Activated CD4-positive, alpha-beta T cell treated with anti-CD3 and anti-CD28 coated beads for 4 hours (primary cell): ENCODE results near the gene NCKAP5.

ENCODE experiments used
- DNase-seq, 2 donors: peaks; one replicate each; pipeline ENCODE4 v3.0.0-alpha.2; 2020

Gene NCKAP5

DNA sequence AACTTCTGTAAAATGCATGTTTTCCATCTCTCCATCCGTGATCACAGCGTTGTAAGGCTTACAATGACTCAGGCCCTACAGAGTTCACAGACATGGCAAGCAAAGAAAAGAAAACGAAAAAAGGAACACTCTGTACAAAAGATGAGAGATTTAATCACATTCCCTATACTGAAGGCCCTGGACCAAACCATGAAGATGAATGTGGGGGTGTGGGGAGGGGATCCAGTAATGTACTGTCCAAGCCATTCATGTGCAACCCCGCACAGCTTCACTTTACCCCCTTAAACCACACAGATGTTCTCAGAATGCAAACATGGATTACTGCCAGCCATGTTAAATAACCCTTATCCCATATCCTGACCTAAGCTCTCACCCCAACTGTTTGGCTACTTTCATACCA lies 391.1 kb downstream of the NCKAP5 start:
- DNase-seq: no peak

DNA sequence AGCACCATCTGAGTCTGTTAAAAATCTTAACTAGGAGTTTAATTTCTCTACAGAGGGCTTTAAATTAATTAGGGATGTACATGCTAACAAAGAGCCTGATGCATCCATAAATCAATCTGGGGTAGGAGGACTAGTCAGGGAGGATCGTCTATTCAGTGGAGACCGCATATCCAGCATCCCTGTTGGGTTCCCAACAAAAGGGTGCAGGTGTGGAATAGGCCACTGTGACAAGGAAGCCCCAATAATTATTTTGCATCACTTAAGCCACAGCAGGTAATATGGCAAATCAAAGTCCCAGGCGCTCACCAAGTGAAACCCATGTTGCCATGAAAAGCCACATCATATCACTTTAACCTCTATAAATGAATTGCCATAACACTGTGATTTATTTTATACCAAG lies 392.3 kb downstream of the NCKAP5 start:
- no peak for DNase-seq

DNA sequence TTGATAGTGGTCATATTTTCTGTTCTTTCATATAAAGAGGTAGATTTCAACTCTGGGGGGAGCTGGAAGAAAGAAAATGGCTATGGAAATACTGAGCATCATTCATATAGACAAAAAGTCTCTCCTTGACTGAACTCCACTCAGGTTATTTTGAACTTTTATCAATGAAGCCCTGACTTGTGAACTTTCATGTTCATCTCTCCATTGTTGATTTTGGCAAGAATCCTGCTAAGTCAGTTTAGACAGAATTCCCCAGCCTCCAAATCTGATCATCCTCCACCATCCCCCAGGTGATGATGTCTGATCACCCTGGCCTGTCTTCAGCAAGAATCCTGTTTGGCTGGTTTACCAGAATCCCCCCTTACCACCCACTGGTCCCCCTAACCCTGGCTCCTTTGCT lies 395.0 kb downstream of the NCKAP5 start:
- DNase-seq: no peak

DNA sequence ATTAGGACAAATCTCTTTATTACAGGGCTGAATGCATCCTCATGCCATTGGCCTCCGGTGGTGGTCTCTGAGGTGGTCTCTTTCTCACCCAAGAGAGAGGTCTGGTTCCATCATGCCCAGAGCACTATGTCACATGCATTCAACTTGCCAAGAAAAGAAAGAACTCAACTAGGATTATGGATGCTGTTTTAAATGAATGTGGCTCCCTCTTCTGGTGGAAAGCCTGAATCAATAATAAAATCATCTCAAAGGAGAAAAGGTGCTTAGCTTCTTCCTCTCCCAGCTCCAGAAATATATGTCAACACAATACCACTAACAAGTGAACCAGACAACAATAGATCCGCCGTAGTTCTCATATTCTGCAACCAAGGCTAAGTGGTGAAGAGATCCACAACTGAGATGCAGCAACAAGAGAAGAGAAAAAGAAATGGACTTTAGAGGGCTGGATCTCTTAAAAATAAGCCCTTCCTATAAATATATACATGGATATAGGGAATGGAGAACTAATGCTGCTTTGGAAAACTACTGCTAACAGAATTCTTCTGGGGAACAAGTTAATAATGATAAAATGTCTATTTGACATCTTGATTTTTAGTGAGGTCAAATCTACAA lies 396.8 kb downstream of the NCKAP5 start:
- DNase-seq: no peak

DNA sequence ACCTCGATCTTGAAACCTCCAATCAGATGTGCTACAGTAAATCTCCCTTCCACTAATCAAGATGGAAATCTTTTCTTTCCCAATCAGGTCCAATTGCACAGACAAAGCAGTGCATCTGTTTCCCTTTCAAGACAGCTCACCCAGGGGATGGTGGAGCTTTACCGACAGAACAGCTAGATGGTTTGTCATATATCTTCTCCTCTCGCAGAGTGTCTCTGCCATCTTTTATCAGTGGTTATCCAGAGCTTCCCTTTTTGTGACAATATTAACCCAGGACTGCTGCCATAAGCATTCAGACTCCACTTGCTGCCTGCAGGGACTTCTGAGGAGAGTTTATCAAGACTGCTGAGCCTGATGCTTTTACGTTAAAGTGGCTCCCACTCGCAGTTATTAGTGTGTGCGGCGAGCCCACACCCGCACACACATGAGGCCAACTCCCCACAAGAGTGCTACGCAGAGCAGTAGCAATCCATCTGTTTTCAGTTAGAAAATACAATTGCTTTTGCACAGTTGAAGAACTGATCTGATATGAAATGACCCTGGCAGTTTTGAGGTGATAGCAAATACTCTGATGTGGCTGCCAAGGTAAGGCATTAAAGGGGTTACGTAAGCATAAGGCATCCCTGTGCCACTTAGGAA lies 398.9 kb downstream of the NCKAP5 start:
- DNase-seq: no peak

DNA sequence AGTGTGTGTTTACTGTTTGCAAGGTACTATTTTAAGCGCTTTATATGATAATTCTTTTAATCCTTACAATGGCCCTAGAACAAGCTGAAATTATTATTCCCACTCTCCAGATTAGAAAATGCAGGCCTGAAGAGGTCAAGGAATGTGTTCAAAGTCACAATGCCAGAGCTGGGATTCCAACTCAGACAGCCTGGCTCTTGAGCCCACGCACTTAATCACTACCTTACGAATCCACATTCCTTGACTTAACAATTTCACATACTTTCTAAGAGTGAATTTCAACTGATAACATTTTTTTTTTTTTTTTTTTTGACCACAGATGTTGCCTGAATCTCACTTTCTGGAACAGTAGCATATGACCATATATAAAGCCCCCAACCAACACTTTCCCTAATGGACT lies 400.3 kb downstream of the NCKAP5 start:
- DNase-seq: no peak

DNA sequence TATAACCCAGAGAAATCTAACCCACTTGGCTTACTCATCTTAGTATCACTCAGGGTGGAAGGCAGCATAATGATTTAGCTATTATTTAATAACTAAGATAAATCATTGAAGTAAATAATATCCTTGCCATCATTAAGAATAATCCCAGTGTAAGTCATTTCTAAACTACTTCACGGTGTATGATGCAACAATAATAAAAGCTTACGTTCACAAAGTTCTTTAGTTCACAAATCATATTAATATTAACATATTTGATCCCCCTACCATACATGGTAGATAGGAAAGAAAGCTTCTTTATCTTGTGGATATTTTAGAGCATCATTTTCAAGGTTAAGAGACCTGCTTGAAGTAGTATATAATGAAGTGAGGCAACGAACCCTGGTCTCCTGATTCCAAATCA lies 401.0 kb downstream of the NCKAP5 start:
- no peak for DNase-seq

DNA sequence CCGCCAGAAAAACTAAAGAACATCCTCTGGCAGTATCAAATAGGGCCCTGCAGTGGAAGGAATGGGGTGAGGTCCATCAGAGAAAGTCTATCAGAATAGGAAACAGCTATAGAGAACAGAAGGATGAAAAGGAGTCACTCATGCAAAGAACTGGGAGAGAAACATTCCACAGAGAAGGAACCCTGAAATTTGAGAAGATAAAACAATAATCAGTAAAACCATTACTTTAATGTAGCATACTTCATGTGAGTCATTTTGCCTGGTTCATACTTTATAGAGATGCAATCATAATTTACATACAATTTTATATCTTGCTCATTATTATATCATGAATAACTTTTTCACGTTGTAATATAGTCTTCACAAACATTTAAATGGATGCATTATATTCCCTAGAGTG lies 402.2 kb downstream of the NCKAP5 start:
- no peak for DNase-seq

DNA sequence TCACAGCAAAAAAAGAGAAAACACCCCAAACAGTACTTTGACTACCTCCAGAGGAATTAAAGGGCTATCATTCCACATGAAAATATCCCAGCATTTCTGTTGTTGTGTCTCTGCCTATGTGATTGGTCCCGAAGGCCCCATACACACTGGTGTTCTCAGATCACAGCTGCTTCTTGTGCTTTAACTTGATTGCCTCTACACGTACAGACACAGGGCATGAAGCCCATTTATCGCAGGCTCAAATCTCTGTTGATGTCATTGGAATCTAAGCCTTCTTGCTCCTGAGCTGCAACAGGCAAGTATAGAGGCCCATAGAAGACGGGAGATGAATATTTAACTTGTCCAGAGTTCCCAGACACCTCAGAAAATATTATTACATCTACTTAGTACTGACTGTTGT lies 405.2 kb downstream of the NCKAP5 start:
- DNase-seq: no peak

DNA sequence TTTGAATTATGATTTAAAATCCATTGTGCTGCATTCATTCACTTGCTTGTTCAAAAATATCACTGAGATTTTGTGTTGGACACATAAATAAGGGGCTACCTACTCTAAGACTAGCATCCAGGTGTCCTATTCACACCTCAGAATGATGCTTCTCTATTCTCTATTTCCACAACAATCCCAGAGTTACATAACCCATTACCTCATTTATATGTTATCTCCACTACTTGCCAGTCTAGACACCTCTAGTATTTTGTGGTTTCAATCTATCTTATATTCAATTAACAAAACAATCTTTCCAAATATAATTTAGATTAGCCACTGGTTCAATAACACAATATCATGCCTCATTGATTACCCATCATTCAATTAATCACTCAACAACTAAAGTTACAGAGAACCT lies 409.8 kb downstream of the NCKAP5 start:
- DNase-seq: no peak

DNA sequence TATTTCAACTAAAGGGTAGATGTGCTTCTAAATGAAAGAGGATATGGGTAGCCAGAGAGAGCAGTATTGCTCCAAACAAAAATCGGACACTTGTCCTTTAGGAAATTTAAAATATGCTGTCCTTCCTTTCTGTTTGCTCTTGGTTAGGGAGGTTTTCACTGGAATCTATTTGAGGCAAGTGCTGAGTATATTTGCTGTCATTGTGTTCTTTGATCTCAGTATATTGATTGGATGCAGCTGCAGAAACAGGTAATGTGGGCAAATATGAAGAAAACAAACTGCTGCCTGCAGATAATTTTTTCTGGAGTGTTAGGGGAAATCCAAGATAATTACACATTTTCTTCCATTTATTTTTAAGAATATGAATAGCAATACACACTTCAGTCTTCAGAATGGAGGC lies 410.2 kb downstream of the NCKAP5 start:
- DNase-seq: no peak

DNA sequence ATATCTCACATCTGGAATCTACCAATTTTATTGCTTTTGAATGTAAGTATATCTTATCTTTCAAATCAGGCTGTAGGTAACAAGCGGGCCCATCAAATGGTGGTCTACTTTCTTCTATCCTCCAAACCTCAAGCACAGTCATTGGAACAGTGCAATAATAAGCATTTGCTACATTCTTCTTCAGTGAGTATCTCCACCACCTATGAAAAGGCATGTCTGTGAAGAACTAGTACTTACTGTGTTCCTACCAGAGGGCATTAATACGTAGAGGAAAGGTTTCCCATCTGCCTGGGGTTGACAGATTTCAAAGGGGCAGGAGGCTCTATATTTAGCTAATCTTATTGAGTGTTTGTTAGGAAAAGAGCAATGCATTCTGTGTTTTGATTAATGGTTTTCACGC lies 411.1 kb downstream of the NCKAP5 start:
- no peak for DNase-seq

DNA sequence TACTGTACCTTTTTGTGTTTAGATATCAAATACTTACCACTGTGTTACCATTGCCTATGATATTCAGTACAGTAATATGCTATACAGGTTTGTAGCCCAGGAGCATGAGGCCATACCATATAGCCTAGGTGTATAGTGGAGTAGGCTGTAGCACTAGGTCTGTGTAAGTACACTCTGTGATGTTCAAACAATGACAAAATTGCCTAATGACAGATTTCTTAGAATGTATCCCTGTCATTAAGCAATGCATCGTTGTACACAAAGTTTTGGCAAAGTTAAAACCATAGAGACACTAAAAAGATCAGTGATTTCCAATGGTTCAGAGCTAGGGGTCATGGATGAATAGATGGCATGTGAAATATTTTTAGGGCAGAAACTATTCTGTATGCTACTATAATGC lies 415.5 kb downstream of the NCKAP5 start:
- DNase-seq: no peak

DNA sequence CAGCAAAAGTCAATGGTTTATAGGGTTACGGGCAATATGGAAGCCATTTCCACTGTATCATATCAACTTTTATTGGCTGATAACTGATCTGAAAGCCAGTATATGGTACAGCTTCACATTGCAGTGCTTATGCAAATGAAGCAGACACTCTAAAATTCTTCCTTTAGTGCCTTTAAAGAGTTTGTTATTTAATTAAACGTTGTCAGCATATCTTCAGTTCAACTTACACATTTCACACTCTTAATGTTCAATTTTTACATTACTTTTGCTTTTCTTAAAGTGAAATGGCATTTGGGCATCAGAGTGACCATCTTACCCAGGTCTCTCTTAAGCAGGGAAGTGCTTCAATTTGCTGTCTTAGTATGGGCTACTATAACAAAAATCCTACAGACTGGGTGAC lies 420.1 kb downstream of the NCKAP5 start:
- no peak for DNase-seq

DNA sequence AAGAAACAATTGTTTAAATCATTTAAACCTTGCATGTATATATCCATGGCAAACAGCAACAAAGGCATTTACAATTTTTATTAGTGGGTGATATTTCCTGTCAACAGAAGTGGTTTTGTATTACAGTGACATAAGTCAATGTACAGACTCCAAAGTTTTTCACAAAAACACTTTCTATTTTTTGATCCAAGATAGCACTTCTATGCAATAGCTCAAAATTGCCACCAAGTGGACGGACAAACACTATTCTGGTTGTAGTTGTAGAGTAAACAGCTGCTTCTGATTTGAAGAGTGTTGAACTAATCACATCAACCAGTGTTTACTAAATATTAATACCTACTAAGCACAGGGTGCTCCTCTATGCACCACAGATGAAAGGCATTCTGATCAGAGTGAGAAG lies 421.4 kb downstream of the NCKAP5 start:
- no peak for DNase-seq

DNA sequence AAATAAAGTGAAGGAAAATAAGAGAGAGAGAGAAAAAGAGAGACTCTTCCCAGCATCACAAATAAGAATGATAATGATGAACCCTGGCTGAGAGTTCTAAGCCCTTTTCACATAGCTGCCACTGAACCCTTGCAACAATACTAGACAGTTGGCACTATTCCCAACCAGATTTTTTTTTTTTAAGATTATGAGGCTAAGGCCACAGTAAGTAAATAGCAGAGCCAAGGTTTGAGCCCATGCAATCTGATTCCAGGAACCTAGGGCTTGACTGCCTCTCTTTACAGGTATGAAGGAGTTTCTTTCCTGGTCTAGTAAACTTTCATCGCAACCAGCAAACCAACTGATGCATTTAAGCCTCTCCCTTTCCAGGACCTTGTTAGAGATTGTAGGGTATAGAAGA lies 424.6 kb downstream of the NCKAP5 start:
- no peak for DNase-seq

DNA sequence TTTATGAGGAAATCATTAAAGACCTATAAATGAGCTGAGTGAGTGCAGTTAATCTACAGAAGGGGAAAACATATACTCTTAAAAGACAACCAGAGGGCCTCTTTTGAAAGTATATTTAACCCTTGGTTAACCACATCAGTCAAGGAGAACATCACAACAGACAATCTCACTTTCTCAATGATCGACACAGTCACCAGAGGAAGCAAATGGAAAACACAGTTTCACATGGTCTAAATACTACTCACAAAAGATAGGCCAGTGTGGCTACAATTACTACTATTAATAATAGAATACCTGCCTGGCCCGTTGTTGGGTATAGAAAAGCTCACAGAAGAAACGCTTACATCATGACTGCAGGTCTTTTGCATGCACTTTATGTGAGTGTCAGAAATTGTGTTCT lies 426.2 kb downstream of the NCKAP5 start:
- no peak for DNase-seq

DNA sequence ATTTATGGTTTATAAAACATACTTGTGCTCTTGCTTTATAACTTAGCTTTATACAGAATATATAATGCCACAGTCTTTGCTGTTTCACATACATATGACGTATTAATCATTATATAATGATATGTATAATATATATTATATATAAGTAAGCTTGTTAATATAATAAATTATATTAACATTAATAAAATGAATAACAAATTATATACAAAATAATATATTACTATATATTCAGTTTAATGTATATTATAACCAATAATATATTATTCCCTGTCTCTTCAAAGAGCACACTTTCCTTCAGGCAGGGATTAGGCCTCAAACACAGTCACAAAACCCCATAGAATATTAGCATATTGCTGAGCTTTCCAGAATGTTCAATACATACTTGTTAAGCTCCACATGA lies 427.6 kb downstream of the NCKAP5 start:
- DNase-seq: no peak

DNA sequence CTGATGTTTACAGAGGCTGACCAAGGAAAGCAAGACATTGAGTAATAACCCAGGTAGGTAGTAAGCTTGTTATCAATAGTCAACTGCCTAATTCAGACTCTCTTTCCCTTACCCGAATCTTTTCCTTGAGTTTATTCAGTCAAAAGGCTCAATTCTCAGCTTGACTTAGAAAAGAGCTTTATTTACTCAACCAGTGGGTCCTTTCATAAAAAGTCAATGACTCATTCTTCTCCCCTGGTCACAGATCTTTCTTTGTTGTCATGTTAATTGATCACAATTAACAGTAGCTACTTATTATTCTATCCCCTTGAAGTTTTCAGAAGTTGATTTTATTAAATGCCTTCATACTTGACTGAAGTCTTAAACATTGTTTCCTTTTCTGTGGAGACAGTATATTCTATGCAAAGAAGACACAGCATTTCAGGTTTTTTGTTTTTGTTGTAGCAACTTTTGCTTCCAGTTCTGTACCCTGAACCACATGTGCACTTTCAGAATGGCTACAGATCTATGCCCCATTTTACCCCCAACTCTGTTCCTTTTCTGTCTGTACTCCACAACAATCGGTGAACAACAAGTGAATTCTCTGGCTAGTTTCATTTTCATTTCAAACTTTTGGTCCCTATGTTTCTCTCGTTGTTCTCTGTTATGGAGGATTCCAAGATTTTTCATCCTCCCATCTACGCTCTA lies 428.3 kb downstream of the NCKAP5 start:
- no peak for DNase-seq

DNA sequence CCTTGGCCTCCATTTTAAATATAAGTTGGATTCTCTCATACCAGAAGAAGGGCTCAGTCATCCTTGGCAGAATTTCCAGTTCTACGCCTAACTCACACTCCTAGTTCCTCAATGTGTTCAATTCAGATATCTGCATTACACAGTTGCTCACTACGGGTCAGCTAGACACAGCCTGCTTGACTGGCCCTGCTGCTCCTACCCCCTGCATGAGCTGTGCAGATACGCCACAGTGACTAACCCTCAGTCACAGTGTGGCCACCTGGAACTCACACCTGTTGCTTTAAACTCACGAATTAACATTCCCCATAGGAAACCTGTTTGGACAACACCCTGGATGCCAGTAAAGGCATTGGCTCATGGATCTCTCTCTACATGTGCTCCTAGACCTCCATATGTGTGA lies 429.6 kb downstream of the NCKAP5 start:
- no peak for DNase-seq

DNA sequence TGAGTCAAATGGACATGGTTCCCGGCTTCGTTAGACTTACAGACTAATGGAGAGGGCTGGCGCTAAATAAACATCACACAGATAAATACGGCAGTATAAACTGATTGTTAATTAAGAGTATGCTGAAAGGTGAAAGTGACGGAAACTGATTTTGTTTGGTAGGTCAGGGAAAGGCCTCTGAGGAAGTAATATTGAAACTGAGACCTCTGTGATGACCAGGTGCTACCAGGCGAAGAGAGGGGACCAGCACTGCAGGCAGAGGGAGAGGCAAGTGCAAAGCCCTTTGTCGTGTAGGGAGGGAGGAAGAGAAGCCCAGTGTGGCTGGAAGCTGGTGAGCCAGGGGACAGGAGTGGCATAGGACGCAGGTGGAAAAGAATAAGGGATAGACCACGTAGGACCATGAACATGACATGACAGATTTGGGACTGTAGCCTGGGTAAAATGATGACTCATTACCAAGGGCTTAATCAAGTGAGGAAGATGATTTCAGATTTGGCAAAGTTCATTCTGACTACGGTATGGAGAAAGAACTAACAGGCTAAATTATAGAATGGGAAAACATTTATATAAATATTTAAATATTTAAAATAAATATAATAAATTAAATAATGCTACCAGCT lies 433.1 kb downstream of the NCKAP5 start:
- no peak for DNase-seq

DNA sequence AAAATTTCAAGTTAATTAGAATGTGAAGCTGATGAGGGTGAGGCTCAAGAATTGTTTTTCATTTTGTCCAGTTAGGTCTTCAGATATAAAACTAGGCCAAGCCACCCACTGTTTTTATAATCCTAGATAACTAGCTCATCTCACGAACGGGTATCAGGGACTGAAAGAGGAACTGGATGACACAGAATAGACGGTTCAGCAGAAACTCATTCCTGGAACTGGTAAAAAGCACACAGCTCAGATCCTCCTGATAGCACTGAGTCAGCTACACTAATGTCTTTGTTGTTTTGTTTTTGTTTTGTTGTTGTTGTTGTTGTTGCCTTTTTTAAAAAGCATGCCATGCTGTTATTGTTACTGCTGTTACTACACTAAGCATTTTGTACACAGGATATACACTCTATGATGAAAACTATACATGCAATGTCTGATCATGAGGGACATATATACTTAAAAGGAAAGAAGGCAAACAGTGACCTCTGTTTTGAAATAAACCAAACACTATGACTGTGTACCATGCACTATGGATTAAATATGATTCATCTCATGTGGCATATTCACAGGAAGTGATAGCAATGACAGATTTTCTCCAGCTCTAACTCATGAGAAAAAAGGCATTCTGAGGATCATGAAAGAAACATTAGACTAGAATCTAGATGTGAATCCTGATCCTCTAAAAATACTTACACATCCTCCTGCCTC lies 437.6 kb downstream of the NCKAP5 start:
- DNase-seq: no peak

DNA sequence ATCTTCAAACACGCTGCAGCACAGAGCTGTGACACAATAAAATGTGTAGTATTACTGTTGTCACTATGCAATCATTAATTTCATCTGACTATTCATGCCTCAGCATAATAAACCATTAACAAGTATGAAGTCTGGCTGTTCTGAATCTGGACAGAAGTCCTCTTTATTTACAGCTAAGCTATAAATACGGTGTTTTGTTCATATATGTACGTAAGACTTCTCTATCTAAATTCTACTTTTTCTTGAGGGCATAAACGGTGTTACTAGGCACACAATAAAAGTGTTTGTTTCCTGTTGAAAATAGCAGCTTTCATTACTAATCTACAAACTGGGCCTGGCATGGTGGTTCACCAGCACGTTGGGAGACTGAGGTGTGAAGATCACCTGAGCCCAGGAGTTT lies 443.8 kb downstream of the NCKAP5 start:
- no peak for DNase-seq

DNA sequence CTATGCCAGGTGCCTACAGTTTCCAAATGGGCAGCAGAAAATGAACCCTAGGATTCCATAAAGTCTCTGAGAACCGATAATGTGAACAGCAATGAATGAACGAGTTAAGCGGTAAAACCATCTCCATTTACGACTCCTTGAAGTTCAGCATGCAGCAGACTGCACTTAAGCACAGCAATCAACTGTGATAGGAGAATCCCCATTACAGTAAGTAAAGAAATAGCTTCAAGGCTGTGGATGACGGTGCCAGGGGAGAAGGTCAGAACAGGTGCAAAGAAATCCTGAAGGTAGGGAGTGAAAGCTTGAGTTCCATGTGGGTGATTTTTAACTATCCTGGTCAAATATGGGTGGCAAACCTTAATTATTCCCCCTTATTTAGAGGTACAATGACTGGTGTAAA lies 444.4 kb downstream of the NCKAP5 start:
- no peak for DNase-seq
